ENCODE data around the gene DUSP9. TPM values are rescaled to one million over a fixed set of nuclear protein-coding genes. Genes with fewer than 3 reads are reported as not detected.

DUSP9 gene
- total and polyA plus RNA-seq, 10 of the 15 experiments (the other 5 are each of a cell fraction or from before 2014, with no cell fraction given): 0.10 TPM; not detected in 9

GRCh38 chrX:153651540-153652079, 4.6 kb downstream of the DUSP9 start:
- CTCF ChIA-PET: interaction anchor here (0.6 to 2.0 kb wide), 5 partner anchors 10 to 112 kb away, joined by 3 to 8 read pairs (median 4); no protein-coding TSS in a partner anchor
- ATAC-seq (peak; percentile 85), DNase-seq (ENCODE audit: low read depth, low spot score) (no peak), FAIRE-seq (no peak)
- RAD21 ChIA-PET (ENCODE audit: unreplicated experiment): interaction anchor here (0.9 kb wide), 1 partner anchor 112 kb away, joined by 3 read pairs; no protein-coding TSS in a partner anchor
- 34% methylated on average over 9 of the region's 9 CpGs for WGBS (ENCODE audit: insufficient coverage, insufficient replicate concordance, low lambda C conversion rate, missing lambda C conversion rate)
- intact Hi-C loops (cut with micrococcal nuclease; ENCODE audit: unreplicated experiment) (no loop called here), in situ Hi-C loops (cut with MboI) (loop anchor here (10.0 kb wide), 1 partner anchor 117 kb away; no protein-coding TSS in a partner anchor)
- no peaks in the 10 kb centered on the region; the same call in 2 of the 3 replicates for H3K9me3 ChIP-seq (replicated peaks; ENCODE audit: control insufficient read depth, insufficient read depth, low read length)
- H3K4me1 ChIP-seq (ENCODE audit: control insufficient read depth, insufficient read depth, low read length): no peaks in the 10 kb centered on the region
- BruUV-seq (replicated peaks): no TSS peak
- TF ChIP-seq RELA (IDR thresholded peaks at IDR 0.05; ENCODE audit: borderline replicate concordance, partially characterized antibody): no peak
- no peak for TF ChIP-seq NR2C2 (IDR thresholded peaks at IDR 0.05; ENCODE audit: borderline replicate concordance, control insufficient read depth, insufficient read length, low read depth)
- no peak for TF ChIP-seq SMAD1 (IDR thresholded peaks at IDR 0.05; ENCODE audit: low read depth, partially characterized antibody)
- TF ChIP-seq NR2C1 (IDR thresholded peaks at IDR 0.05): no peak
- TF ChIP-seq POLR2AphosphoS5 (IDR thresholded peaks at IDR 0.05; ENCODE audit: low read length): no peak
- TF ChIP-seq BHLHE40 (IDR thresholded peaks at IDR 0.05; ENCODE audit: borderline replicate concordance in 1 of 2, low read depth in 2 of 2, low read length in 1 of 2): no peak
- TF ChIP-seq TAF1 (IDR thresholded peaks at IDR 0.05; ENCODE audit: borderline replicate concordance, low read depth, low read length): no peak
- peak; percentile 12 to 48 (median 31); a peak in 4 of 6 replicates for TF ChIP-seq CTCF (IDR thresholded peaks at IDR 0.05 in 2 of 3, conservative IDR thresholded peaks at IDR 0.05 in 1 of 3; ENCODE audit: control insufficient read depth in 2 of 3, extremely low read depth in 1 of 3, insufficient read depth in 1 of 3, low read depth in 3 of 3, low read length in 3 of 3)
- H3K4me3 ChIP-seq: no peak overlapping the region
- SMC1A ChIA-PET (ENCODE audit: uncharacterized antibody, unreplicated experiment): interaction anchor here (1.5 kb wide), 1 partner anchor 70 kb away, joined by 3 read pairs; no protein-coding TSS in a partner anchor
- no peak overlapping the region for H2AFZ ChIP-seq (ENCODE audit: control insufficient read depth, low read depth, low read length)
- H3K36me3 ChIP-seq (ENCODE audit: control insufficient read depth in 2 of 2, insufficient read depth in 2 of 2, low read length in 1 of 2): no peaks in the 10 kb centered on the region
- POLR2A ChIA-PET: no interaction called here
- H4K20me1 ChIP-seq (ENCODE audit: control insufficient read depth, insufficient read depth): no peaks in the 10 kb centered on the region
- H3K27ac ChIP-seq (ENCODE audit: control insufficient read depth, insufficient read depth): no peak overlapping the region
- no peak overlapping the region for H3K9ac ChIP-seq (ENCODE audit: control insufficient read depth, insufficient read depth, low read length)
- H3K27me3 ChIP-seq (replicated peaks in 1 of 2; ENCODE audit: control insufficient read depth in 2 of 2, insufficient read depth in 2 of 2, low read length in 1 of 2): no peaks in the 10 kb centered on the region; a peak in 1 of 4 replicates
- no peaks in the 10 kb centered on the region for H3K79me2 ChIP-seq (ENCODE audit: control insufficient read depth, insufficient read depth, low read length)
- no peak overlapping the region for H3K4me2 ChIP-seq (ENCODE audit: control insufficient read depth, insufficient read depth)

Data from GM12878 (cell line).